H1 (cell line): ENCODE results near the gene EIF5A2. TPM values are rescaled to one million over a fixed set of nuclear protein-coding genes. Genes with fewer than 3 reads are reported as not detected.
"Not testable (repeated sequence)": the region's sequence is repeated elsewhere in the genome, so short reads cannot be mapped to it uniquely, and the experiment has no call there.

Source experiments
- CTCF ChIA-PET: fragments of 300-600 bp; sonication (Branson Sonifier 250); formaldehyde crosslinking; loops from one replicate; lab custom pipeline; 2021; ENCODE audit not compliant: partially characterized antibody; lab: Charles Lee
- POLR2A ChIA-PET: fragments of 300-600 bp; sonication (Branson Sonifier 250); formaldehyde crosslinking; loops from one replicate; lab custom pipeline; 2021; ENCODE audit warnings: inconsistent platforms; ENCODE audit not compliant: partially characterized antibody; lab: Charles Lee
- DNase-seq, 2 experiments: peaks; one replicate each; pipeline versions ENCODE4 v3.0.0 to v3.0.0-alpha.2; 2010 to 2022; ENCODE audit warnings: low spot score in 2 of 2, low read depth in 1 of 2, mixed read lengths in 1 of 2
- FAIRE-seq: peaks from 2 replicates; lab custom pipeline; 2011; peaks lifted over from hg19 to GRCh38; lab: Jason Lieb, UNC
- H2AFZ ChIP-seq: 2 replicates; pipeline ENCODE4 v1.8.1; 2012; ENCODE audit warnings: low read length, inconsistent platforms
- H2AK5ac ChIP-seq: 2 replicates; pipeline ENCODE4 v1.6.1; 2013; ENCODE audit warnings: low read depth, low read length
- H2BK120ac ChIP-seq: replicated peaks from 2 replicates; pipeline ENCODE3; 2013; ENCODE audit warnings: low read depth, low read length, inconsistent platforms
- H2BK12ac ChIP-seq: 2 replicates; pipeline ENCODE4 v1.6.1; 2013; ENCODE audit warnings: low read depth, low read length
- H2BK15ac ChIP-seq: 2 replicates; pipeline ENCODE4 v1.6.1; 2013; ENCODE audit warnings: low read length
- H2BK20ac ChIP-seq: 2 replicates; pipeline ENCODE4 v1.6.1; 2013; ENCODE audit warnings: low read length
- H2BK5ac ChIP-seq: 2 replicates; pipeline ENCODE4 v1.6.1; 2013; ENCODE audit warnings: low read depth, low read length
- H3K14ac ChIP-seq: 2 replicates; pipeline ENCODE4 v1.6.1; 2013; ENCODE audit warnings: inconsistent platforms; ENCODE audit not compliant: insufficient read length
- H3K18ac ChIP-seq: 2 replicates; pipeline ENCODE4 v1.6.1; 2013; ENCODE audit warnings: low read length; ENCODE audit errors: extremely low read depth
- H3K23ac ChIP-seq: 2 replicates; pipeline ENCODE4 v1.6.1; 2013; ENCODE audit warnings: inconsistent platforms; ENCODE audit not compliant: insufficient read length
- H3K23me2 ChIP-seq: 2 replicates; pipeline ENCODE4 v1.6.1; 2013; ENCODE audit warnings: low read depth, low read length
- H3K27ac ChIP-seq: 2 replicates; pipeline ENCODE4 v1.6.1; 2011; ENCODE audit warnings: low read depth, low read length, inconsistent platforms
- H3K27me3 ChIP-seq, 4 experiments: replicated peaks in 1 of 4; 1 replicate in 1 of 4; 2 replicates in 3 of 4; pipeline versions ENCODE4 v1.6.1 to v1.8.1; 2011 to 2013; ENCODE audit warnings: low read length in 3 of 4, mild to moderate bottlenecking in 3 of 4, inconsistent platforms in 2 of 4, mixed read lengths in 2 of 4, moderate library complexity in 1 of 4; ENCODE audit not compliant: control insufficient read depth in 3 of 4, insufficient read depth in 3 of 4; ENCODE audit errors: extremely low read depth in 1 of 4
- H3K36me3 ChIP-seq, 4 experiments: 2 replicates each; pipeline versions ENCODE4 v1.6.1 to v1.8.1; 2011 to 2013; ENCODE audit warnings: mild to moderate bottlenecking in 4 of 4, low read length in 3 of 4, moderate library complexity in 2 of 4, control low read depth in 1 of 4, inconsistent platforms in 1 of 4; ENCODE audit not compliant: insufficient read depth in 4 of 4, control insufficient read depth in 2 of 4
- H3K4ac ChIP-seq: replicated peaks from 2 replicates; pipeline ENCODE3; 2013; ENCODE audit warnings: low read length, low read depth, mixed read lengths, inconsistent platforms; ENCODE audit not compliant: insufficient read length
- H3K4me1 ChIP-seq, 4 experiments: replicated peaks in 1 of 4; 1 replicate in 1 of 4; 2 replicates in 3 of 4; pipeline versions ENCODE4 v1.6.1 to v1.8.1; 2011 to 2013; ENCODE audit warnings: low read length in 3 of 4, inconsistent platforms in 2 of 4, mixed read lengths in 1 of 4; ENCODE audit not compliant: insufficient read depth in 4 of 4, control insufficient read depth in 3 of 4
- H3K4me2 ChIP-seq, 2 experiments: 2 replicates each; pipeline versions ENCODE4 v1.6.1 to v1.8.1; 2011 to 2013; ENCODE audit warnings: low read depth in 2 of 2, low read length in 2 of 2, control low read depth in 1 of 2, inconsistent platforms in 1 of 2, mild to moderate bottlenecking in 1 of 2; ENCODE audit not compliant: insufficient read depth in 1 of 2
- H3K4me3 ChIP-seq, 4 experiments: fragments of 200-600, 300-600 bp in 1 of 4; sonication (generic), shearing (Covaris generic), sonication (Bioruptor Twin) in 1 of 4; 2 replicates each; pipeline versions ENCODE4 v1.5.1 to v1.8.1; 2011 to 2016; ENCODE audit warnings: low read length in 4 of 4, low read depth in 3 of 4, control low read depth in 2 of 4, inconsistent platforms in 2 of 4, mild to moderate bottlenecking in 2 of 4, mixed read lengths in 1 of 4, moderate library complexity in 1 of 4; ENCODE audit not compliant: insufficient read depth in 2 of 4; ENCODE audit errors: extremely low read depth in 1 of 4
- H3K56ac ChIP-seq: replicated peaks from 2 replicates; pipeline ENCODE3; 2013; ENCODE audit warnings: low read depth, mild to moderate bottlenecking, mixed read lengths, low read length, inconsistent platforms; ENCODE audit not compliant: insufficient read length
- H3K79me1 ChIP-seq: 2 replicates; pipeline ENCODE4 v1.6.1; 2013; ENCODE audit warnings: low read depth, low read length, control low read depth
- H3K79me2 ChIP-seq, 2 experiments: 2 replicates each; pipeline versions ENCODE4 v1.6.1 to v1.8.1; 2012 to 2013; ENCODE audit warnings: low read length in 2 of 2, mild to moderate bottlenecking in 2 of 2, inconsistent platforms in 1 of 2; ENCODE audit not compliant: insufficient read depth in 2 of 2, control insufficient read depth in 1 of 2
- H3K9ac ChIP-seq, 4 experiments: replicated peaks in 1 of 4; 1 replicate in 1 of 4; 2 replicates in 3 of 4; pipeline versions ENCODE4 v1.6.1 to v1.8.1; 2011 to 2013; ENCODE audit warnings: low read depth in 3 of 4, low read length in 3 of 4, control low read depth in 2 of 4, mild to moderate bottlenecking in 2 of 4, moderate library complexity in 2 of 4, inconsistent platforms in 1 of 4; ENCODE audit errors: extremely low read depth in 1 of 4
- H3K9me3 ChIP-seq, 2 experiments: 2 replicates each; pipeline versions ENCODE4 v1.6.1 to v1.8.1; 2012 to 2013; ENCODE audit warnings: mild to moderate bottlenecking in 2 of 2, moderate library complexity in 2 of 2, control low read depth in 1 of 2, inconsistent platforms in 1 of 2, low read depth in 1 of 2, low read length in 1 of 2, mixed read lengths in 1 of 2; ENCODE audit not compliant: insufficient read depth in 2 of 2
- H4K20me1 ChIP-seq, 2 experiments: replicated peaks in 1 of 2; 2 replicates each; pipeline versions ENCODE3 to v1.8.1; 2011 to 2013; ENCODE audit warnings: inconsistent platforms in 2 of 2, low read length in 2 of 2, mild to moderate bottlenecking in 1 of 2; ENCODE audit not compliant: insufficient read depth in 2 of 2, control insufficient read depth in 1 of 2
- H4K5ac ChIP-seq: 2 replicates; pipeline ENCODE4 v1.6.1; 2013; ENCODE audit warnings: low read length, low read depth, mixed read lengths, inconsistent platforms; ENCODE audit not compliant: insufficient read length
- H4K8ac ChIP-seq: 2 replicates; pipeline ENCODE4 v1.8.0; 2013; ENCODE audit warnings: mild to moderate bottlenecking, moderate library complexity, low read length, inconsistent platforms; ENCODE audit not compliant: insufficient read depth; ENCODE audit errors: extremely low read depth
- H4K91ac ChIP-seq: replicated peaks from 2 replicates; pipeline ENCODE3; 2013; ENCODE audit warnings: low read length, mixed read lengths, inconsistent platforms; ENCODE audit not compliant: insufficient read length
- SRF ChIP-seq: IDR thresholded peaks from 2 replicates; pipeline ENCODE4 v1.6.1; 2011; ENCODE audit warnings: mild to moderate bottlenecking, low read depth, low read length, moderate library complexity
- WGBS, 2 experiments: shearing (Covaris generic) in 1 of 2; methylation state at CpG; one replicate each; pipeline versions ENCODE4 v1.1.6 to v1.1.7; 2013 to 2015; ENCODE audit warnings: low lambda C conversion rate in 2 of 2, mixed read lengths in 2 of 2, inconsistent platforms in 1 of 2, low coverage in 1 of 2, missing lambda C conversion rate in 1 of 2; ENCODE audit not compliant: insufficient replicate concordance in 2 of 2, insufficient coverage in 1 of 2, insufficient read length in 1 of 2; ENCODE audit errors: extremely low coverage in 1 of 2, missing lambda C conversion rate in 1 of 2; 5-methylcytosine and 5-hydroxymethylcytosine counted together
- polyA plus RNA-seq, 7 experiments: library from polyadenylated mRNA; depleted of rRNA in 3 of 7; stranded (reverse) in 5 of 7; unstranded in 2 of 7; fragments of >200 nt in 5 of 7; fragments of 200-250 nt in 2 of 7; gene quantifications; 1 replicate in 5 of 7; 2 replicates in 1 of 7; 4 replicates in 1 of 7; pipeline versions ENCODE4 v1.2.1 to v1.2.3, GENCODE V29; 2011 to 2013; ENCODE audit warnings: missing spikeins in 2 of 7, mixed read lengths in 2 of 7
- total RNA-seq: library from RNA; stranded (reverse); fragmentation: NEBNext Ultra II Directional; extraction: Animal tissue kit (Norgen Biotek cat#: 25700); gene quantifications from 2 replicates; pipeline ENCODE4 v1.2.1, GENCODE V29; 2021
- TF ChIP-seq, protein P1 (sequence below): IDR thresholded peaks from 2 replicates; pipeline ENCODE4 v1.6.1; 2012; ENCODE audit warnings: inconsistent platforms

The EIF5A2 gene
- total and polyA plus RNA-seq, 2 of the 8 experiments (the other 6 are each of a cell fraction or from before 2014, with no cell fraction given) = 1.5 to 15.0 TPM

DNA sequence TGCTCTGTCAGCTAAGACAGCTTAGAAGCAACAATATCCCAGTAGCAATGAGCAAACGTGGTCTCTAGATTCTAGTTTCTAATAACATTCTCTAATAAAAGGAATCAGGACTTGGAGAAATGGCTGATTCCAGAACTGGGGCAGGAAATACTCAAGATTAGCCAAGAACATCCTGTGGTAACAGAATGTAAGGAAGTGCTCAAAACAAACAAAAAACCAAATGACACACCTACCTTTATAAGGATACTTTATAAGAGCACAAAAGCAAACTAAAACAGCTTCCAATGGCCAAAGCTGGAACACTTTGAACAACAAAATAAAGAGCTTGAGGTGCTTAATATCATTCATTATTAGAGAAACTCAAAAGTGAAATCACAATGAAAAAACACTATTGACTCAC is 33.1 kb upstream of the EIF5A2 start (continued):
- TF ChIP-seq, protein P1, sequence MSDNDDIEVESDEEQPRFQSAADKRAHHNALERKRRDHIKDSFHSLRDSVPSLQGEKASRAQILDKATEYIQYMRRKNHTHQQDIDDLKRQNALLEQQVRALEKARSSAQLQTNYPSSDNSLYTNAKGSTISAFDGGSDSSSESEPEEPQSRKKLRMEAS = no peak
- no peak for TF ChIP-seq SRF

DNA sequence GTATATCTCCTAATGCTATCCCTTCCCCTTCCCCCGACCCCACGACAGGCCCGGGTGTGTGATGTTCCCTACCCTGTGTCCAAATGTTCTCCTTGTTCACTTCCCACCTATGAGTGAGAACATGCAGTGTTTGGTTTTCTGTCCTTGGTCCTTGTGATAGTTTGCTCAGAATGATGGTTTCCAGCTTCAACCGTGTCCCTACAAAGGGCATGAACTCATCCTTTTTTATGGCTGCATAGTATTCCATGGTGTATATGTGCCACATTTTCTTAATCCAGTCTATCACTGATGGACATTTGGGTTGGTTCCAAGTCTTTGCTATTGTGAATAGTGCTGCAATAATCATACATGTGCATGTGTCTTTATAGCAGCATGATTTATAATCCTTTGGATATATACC is 24.6 kb upstream of the EIF5A2 start:
- H2BK5ac ChIP-seq, DNase-seq, H3K79me2 ChIP-seq, H3K9ac ChIP-seq, POLR2A ChIA-PET, H3K27ac ChIP-seq, H3K18ac ChIP-seq, H4K5ac ChIP-seq, H3K14ac ChIP-seq, H3K4me2 ChIP-seq, H2AFZ ChIP-seq, H3K23ac ChIP-seq, H3K36me3 ChIP-seq, H3K9me3 ChIP-seq, H3K4ac ChIP-seq, H3K23me2 ChIP-seq, H3K4me1 ChIP-seq, H2BK12ac ChIP-seq, H4K8ac ChIP-seq, H2BK20ac ChIP-seq, CTCF ChIA-PET, H4K20me1 ChIP-seq, H2BK15ac ChIP-seq, H3K56ac ChIP-seq, H4K91ac ChIP-seq, H2AK5ac ChIP-seq, FAIRE-seq, H3K4me3 ChIP-seq, H3K27me3 ChIP-seq, H3K79me1 ChIP-seq, H2BK120ac ChIP-seq: not testable (repeated sequence)
- WGBS, 2 experiments = 92% methylated on average over 4 of the region's 4 CpGs; no CpG with 5 or more reads in 1 of the 2 experiments
